Thyroid gland (tissue), 4 donors: ENCODE results near the gene CNTD1.

ENCODE experiments used
- CTCF ChIP-seq, 6 experiments: fragments of 200-600 bp in 3 of 6; fragments of 450-650 bp in 3 of 6; sonication (generic) in 3 of 6; IDR thresholded peaks; one replicate each; pipeline ENCODE4 v1.5.1; 2016 to 2019; ENCODE audit warnings: antibody characterized with exemption in 6 of 6, mild to moderate bottlenecking in 2 of 6, inconsistent platforms in 1 of 6, moderate library complexity in 1 of 6
- POLR2A ChIP-seq, 2 donors: fragments of 450-650 bp; IDR thresholded peaks; one replicate each; pipeline ENCODE4 v1.6.1; 2017; ENCODE audit warnings: antibody characterized with exemption in 2 of 2, mild to moderate bottlenecking in 2 of 2, moderate library complexity in 1 of 2

- no peak for TF ChIP-seq CTCF (IDR thresholded peaks at IDR 0.05)
- no peak for TF ChIP-seq POLR2A (IDR thresholded peaks at IDR 0.05)
Measured at GRCh38 chr17:42809250-42809649, 10.6 kb downstream of the CNTD1 start.
